K562 (cell line): ENCODE results near the gene MLC1. TPM values are rescaled to one million over a fixed set of nuclear protein-coding genes. Genes with fewer than 3 reads are reported as not detected.

ENCODE experiments used
- ATAC-seq: fragments of 200-7000 bp; cut with Tn5 transposase; 3 replicates; pipeline ENCODE4 v1.9.1; 2020; ENCODE audit warnings: moderate library complexity
- BruUV-seq: library from RNA; stranded (reverse); fragments of 400-500 nt; replicated peaks from 2 replicates; lab custom pipeline; 2021; lab: Mats Ljungman, UMichigan
- CTCF ChIA-PET: fragments of 300-600 bp; formaldehyde crosslinking; extraction: SDS; loops from one replicate; lab custom pipeline; 2021; ENCODE audit warnings: low intra/inter-chr PET ratio; lab: Yijun Ruan, JAX
- POLR2A ChIA-PET: fragments of 300-600, 350-650 bp; sonication (Branson Sonifier 250); formaldehyde crosslinking; extraction: SDS; loops from one replicate; lab custom pipeline; 2021; ENCODE audit warnings: antibody characterized with exemption, inconsistent platforms; lab: Yijun Ruan, JAX
- DNase-seq, 4 experiments: peaks; one replicate each; pipeline versions ENCODE4 v3.0.0 to v3.0.0-alpha.2; 2011 to 2018; ENCODE audit warnings: low spot score in 3 of 4, mixed read lengths in 3 of 4; ENCODE audit errors: extremely low read depth in 1 of 4
- FAIRE-seq: peaks from 2 replicates; lab custom pipeline; 2011; peaks lifted over from hg19 to GRCh38; lab: Jason Lieb, UNC
- H2AFZ ChIP-seq: 2 replicates; pipeline ENCODE4 v1.6.0; 2011; ENCODE audit warnings: low read depth, low read length, control low read depth, inconsistent platforms
- H3K27ac ChIP-seq: fragments of 200-600 bp; 3 replicates; pipeline ENCODE4 v1.8.0; 2011; ENCODE audit warnings: low read depth, mild to moderate bottlenecking, control low read depth, inconsistent platforms, low read length, moderate library complexity, mixed read lengths; ENCODE audit errors: extremely low read depth
- H3K27me3 ChIP-seq, 2 experiments: fragments of 300-600 bp in 1 of 2; 2 replicates in 1 of 2; 3 replicates in 1 of 2; pipeline versions ENCODE4 v1.6.0 to v1.8.0; 2011; ENCODE audit warnings: inconsistent platforms in 2 of 2, low read length in 2 of 2, mild to moderate bottlenecking in 1 of 2, mixed read lengths in 1 of 2, moderate library complexity in 1 of 2; ENCODE audit not compliant: control insufficient read depth in 2 of 2, insufficient read depth in 2 of 2
- H3K36me3 ChIP-seq: fragments of 300-600 bp; 3 replicates; pipeline ENCODE4 v1.8.0; 2011; ENCODE audit warnings: mild to moderate bottlenecking, low read length, inconsistent platforms; ENCODE audit not compliant: control insufficient read depth, insufficient read depth
- H3K4me1 ChIP-seq, 2 experiments: fragments of 200-600 bp in 1 of 2; replicated peaks in 1 of 2; 2 replicates in 1 of 2; 3 replicates in 1 of 2; pipeline versions ENCODE4 v1.5.1 to v1.8.0; 2011; ENCODE audit warnings: inconsistent platforms in 2 of 2, low read length in 2 of 2, mild to moderate bottlenecking in 1 of 2, mixed read lengths in 1 of 2, moderate library complexity in 1 of 2; ENCODE audit not compliant: control insufficient read depth in 2 of 2, insufficient read depth in 2 of 2
- H3K4me2 ChIP-seq: 2 replicates; pipeline ENCODE4 v1.6.1; 2011; ENCODE audit warnings: low read length, control low read depth, inconsistent platforms, mixed read lengths; ENCODE audit not compliant: insufficient read depth
- H3K4me3 ChIP-seq: fragments of 200-600 bp; sonication (generic), shearing (Covaris generic); 2 replicates; pipeline ENCODE4 v1.5.1; 2016; ENCODE audit warnings: control low read depth, inconsistent platforms
- H3K79me2 ChIP-seq: fragments of 200-600 bp; 3 replicates; pipeline ENCODE4 v1.8.0; 2011; ENCODE audit warnings: low read length, inconsistent platforms; ENCODE audit not compliant: control insufficient read depth, insufficient read depth
- H3K9ac ChIP-seq, 2 experiments: 2 replicates each; pipeline versions ENCODE4 v1.6.0 to v1.6.1; 2011; ENCODE audit warnings: low read depth in 2 of 2, low read length in 2 of 2, control low read depth in 1 of 2, inconsistent platforms in 1 of 2, mild to moderate bottlenecking in 1 of 2, mixed read lengths in 1 of 2; ENCODE audit not compliant: insufficient read depth in 1 of 2
- H3K9me1 ChIP-seq: one replicate; pipeline ENCODE4 v1.6.0; 2011; ENCODE audit warnings: inconsistent platforms, mild to moderate bottlenecking, low read length, moderate library complexity; ENCODE audit not compliant: control insufficient read depth, insufficient read depth
- H3K9me3 ChIP-seq: replicated peaks from 2 replicates; pipeline ENCODE4 v1.5.1; 2011; ENCODE audit warnings: low read depth, low read length, inconsistent platforms; ENCODE audit not compliant: control insufficient read depth, insufficient read depth
- H4K20me1 ChIP-seq: replicated peaks from 2 replicates; pipeline ENCODE4 v1.6.1; 2011; ENCODE audit warnings: low read length, inconsistent platforms, mixed read lengths; ENCODE audit not compliant: control insufficient read depth, insufficient read depth
- WGBS: fragments of 100-300 bp; shearing (Covaris generic); methylation state at CpG from one replicate; pipeline ENCODE4 v1.1.6; 2016; ENCODE audit warnings: low coverage, mixed read lengths; ENCODE audit not compliant: insufficient coverage; ENCODE audit errors: missing lambda C conversion rate; 5-methylcytosine and 5-hydroxymethylcytosine counted together
- in situ Hi-C: fragments of 300-500 bp; cut with MboI; formaldehyde crosslinking; loops from 4 replicates; pipeline ENCODE4 v1.15.0; 2018; ENCODE audit warnings: inconsistent platforms, mixed read lengths
- intact Hi-C: fragments of 100-400 bp; cut with micrococcal nuclease; formaldehyde crosslinking; loops from 2 replicates; pipeline ENCODE4 v1.14.2; 2022
- polyA plus RNA-seq, 8 experiments: library from polyadenylated mRNA; depleted of rRNA in 4 of 8; stranded (reverse) in 5 of 8; unstranded in 3 of 8; fragments of >200 nt; fragmentation: Nextera tagmentation in 2 of 8; fragmentation: Illumina TruSeq in 1 of 8; extraction: Ambion mirVana in 2 of 8; extraction: Trizol in 1 of 8; gene quantifications; 2 replicates each; pipeline versions ENCODE4 v1.2.1 to v1.2.3, GENCODE V29; 2011 to 2014; ENCODE audit warnings: inconsistent platforms in 1 of 8, missing spikeins in 1 of 8
- total RNA-seq, 7 experiments: library from RNA; depleted of rRNA in 6 of 7; stranded (reverse); fragments of >200 nt in 6 of 7; fragmentation: Illumina TruSeq in 2 of 7; extraction: Trizol in 2 of 7; gene quantifications; 2 replicates each; pipeline versions ENCODE4 v1.2.1 to v1.2.3, GENCODE V29; 2011 to 2021; ENCODE audit warnings: low replicate concordance in 1 of 7
- TF ChIP-seq, protein P1 (sequence below): sonication (generic); formaldehyde crosslinking; IDR thresholded peaks from 2 replicates; pipeline ENCODE4 v1.8.1; 2023; ENCODE audit warnings: mild to moderate bottlenecking, missing genetic modification reagents
- TF ChIP-seq, protein P2 (sequence below): fragments of 450-650 bp; formaldehyde crosslinking; IDR thresholded peaks from 2 replicates; pipeline ENCODE4 v1.4.0; 2020; ENCODE audit warnings: mild to moderate bottlenecking, moderate library complexity

The MLC1 gene
- total and polyA plus RNA-seq, 9 of the 15 experiments (the other 6 are each of a cell fraction or from before 2014, with no cell fraction given) = 0.06 to 0.98 (median 0.39) TPM

DNA sequence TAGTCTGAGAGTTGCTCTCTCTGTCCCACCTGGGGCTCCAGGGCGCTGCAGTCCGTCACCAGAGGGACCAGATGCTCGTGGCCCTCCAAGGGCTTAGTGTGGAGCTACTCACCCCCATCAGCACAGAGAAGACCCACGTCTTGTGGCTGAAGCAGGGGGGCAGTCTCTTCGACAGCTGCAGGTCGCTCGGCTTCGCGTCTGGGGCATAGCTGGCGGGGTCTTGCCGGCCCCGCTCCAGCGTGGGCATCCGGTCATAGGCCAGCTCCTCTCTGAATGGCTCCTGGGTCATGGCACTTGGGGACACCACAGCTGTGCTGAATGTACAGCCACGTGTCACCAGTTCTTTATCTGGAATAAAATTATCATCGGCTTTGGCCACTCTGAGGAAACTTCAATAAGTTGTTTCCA, 608 bp downstream of the MLC1 start:
- H3K27me3 ChIP-seq = no peaks in the 10 kb centered on the region
- intact Hi-C loops (no loop called here), in situ Hi-C loops (no loop called here)
- TF ChIP-seq, protein P1, sequence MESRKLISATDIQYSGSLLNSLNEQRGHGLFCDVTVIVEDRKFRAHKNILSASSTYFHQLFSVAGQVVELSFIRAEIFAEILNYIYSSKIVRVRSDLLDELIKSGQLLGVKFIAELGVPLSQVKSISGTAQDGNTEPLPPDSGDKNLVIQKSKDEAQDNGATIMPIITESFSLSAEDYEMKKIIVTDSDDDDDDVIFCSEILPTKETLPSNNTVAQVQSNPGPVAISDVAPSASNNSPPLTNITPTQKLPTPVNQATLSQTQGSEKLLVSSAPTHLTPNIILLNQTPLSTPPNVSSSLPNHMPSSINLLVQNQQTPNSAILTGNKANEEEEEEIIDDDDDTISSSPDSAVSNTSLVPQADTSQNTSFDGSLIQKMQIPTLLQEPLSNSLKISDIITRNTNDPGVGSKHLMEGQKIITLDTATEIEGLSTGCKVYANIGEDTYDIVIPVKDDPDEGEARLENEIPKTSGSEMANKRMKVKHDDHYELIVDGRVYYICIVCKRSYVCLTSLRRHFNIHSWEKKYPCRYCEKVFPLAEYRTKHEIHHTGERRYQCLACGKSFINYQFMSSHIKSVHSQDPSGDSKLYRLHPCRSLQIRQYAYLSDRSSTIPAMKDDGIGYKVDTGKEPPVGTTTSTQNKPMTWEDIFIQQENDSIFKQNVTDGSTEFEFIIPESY (CRISPR knock-in tag) = peak; percentile 53
- TF ChIP-seq, protein P2, sequence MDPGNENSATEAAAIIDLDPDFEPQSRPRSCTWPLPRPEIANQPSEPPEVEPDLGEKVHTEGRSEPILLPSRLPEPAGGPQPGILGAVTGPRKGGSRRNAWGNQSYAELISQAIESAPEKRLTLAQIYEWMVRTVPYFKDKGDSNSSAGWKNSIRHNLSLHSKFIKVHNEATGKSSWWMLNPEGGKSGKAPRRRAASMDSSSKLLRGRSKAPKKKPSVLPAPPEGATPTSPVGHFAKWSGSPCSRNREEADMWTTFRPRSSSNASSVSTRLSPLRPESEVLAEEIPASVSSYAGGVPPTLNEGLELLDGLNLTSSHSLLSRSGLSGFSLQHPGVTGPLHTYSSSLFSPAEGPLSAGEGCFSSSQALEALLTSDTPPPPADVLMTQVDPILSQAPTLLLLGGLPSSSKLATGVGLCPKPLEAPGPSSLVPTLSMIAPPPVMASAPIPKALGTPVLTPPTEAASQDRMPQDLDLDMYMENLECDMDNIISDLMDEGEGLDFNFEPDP (CRISPR knock-in tag) = no peak
- 56% methylated on average over 6 of the region's 16 CpGs for whole genome bisulfite sequencing
- no peaks in the 10 kb centered on the region for H3K9me1 ChIP-seq
- FAIRE-seq (no peak), ATAC-seq (no peak), DNase-seq (no peak)
- H4K20me1 ChIP-seq = no peaks in the 10 kb centered on the region
- ChIA-PET POLR2A (interaction anchor here (1.4 to 2.0 kb wide), 3 partner anchors 9 to 36 kb away, joined by 3 to 5 read pairs (median 4); no protein-coding TSS in a partner anchor), CTCF (no interaction called here)
- H3K4me2 ChIP-seq = no peak overlapping the region
- peaks cover 4% of the 10 kb centered on the region for H3K9me3 ChIP-seq
- BruUV-seq = no TSS peak
- H3K36me3 ChIP-seq = no peaks in the 10 kb centered on the region
- no peak overlapping the region for H3K27ac ChIP-seq
- H2AFZ ChIP-seq = no peak overlapping the region
- H3K79me2 ChIP-seq = no peaks in the 10 kb centered on the region
- peaks cover 10 to 23% of the 10 kb centered on the region in 2 experiments; a peak in 4 of 5 replicates for H3K4me1 ChIP-seq
- no peak overlapping the region for H3K9ac ChIP-seq
- no peak overlapping the region for H3K4me3 ChIP-seq
